Lower leg skin (tissue), 4 donors: ENCODE data around the gene FIBCD1. TPM values are rescaled to one million over a fixed set of nuclear protein-coding genes. Genes with fewer than 3 reads are reported as not detected.

Source experiments
- DNase-seq, 2 donors: peaks; one replicate each; pipeline ENCODE4 v3.0.0-alpha.2; 2019; ENCODE audit warnings: low spot score in 2 of 2
- H3K4me3 ChIP-seq: fragments of 200-600 bp; sonication (generic); 2 replicates; pipeline ENCODE4 v1.5.1; 2017; ENCODE audit warnings: mild to moderate bottlenecking, low read depth; ENCODE audit not compliant: poor library complexity, severe bottlenecking
- CTCF ChIP-seq, 3 donors: fragments of 450-650 bp; IDR thresholded peaks; one replicate each; pipeline ENCODE4 v1.5.1; 2016; ENCODE audit warnings: antibody characterized with exemption in 3 of 3, mild to moderate bottlenecking in 3 of 3, moderate library complexity in 2 of 3
- POLR2A ChIP-seq, 2 donors: fragments of 450-650 bp; IDR thresholded peaks; one replicate each; pipeline ENCODE4 v1.6.1; 2016 to 2017; ENCODE audit warnings: antibody characterized with exemption in 2 of 2, mild to moderate bottlenecking in 1 of 2, moderate library complexity in 1 of 2
- WGBS, 2 donors: methylation state at CpG; one replicate each; pipeline ENCODE4 v1.1.5; 2018; 5-methylcytosine and 5-hydroxymethylcytosine counted together
- intact Hi-C: fragments of 100-400 bp; cut with DNase I; formaldehyde crosslinking; loops from one replicate; pipeline ENCODE4 v1.15.0; 2023; ENCODE audit warnings: low total_unique reads
- total RNA-seq, 4 donors: library from RNA; depleted of rRNA; stranded (reverse); fragments of >200 nt; gene quantifications; one replicate each; pipeline ENCODE4 v1.1.0, GENCODE V29; 2016

FIBCD1 gene
- total RNA-seq, 4 donors from 2014 or later = 0.17 to 0.42 TPM; not detected in 2

DNA sequence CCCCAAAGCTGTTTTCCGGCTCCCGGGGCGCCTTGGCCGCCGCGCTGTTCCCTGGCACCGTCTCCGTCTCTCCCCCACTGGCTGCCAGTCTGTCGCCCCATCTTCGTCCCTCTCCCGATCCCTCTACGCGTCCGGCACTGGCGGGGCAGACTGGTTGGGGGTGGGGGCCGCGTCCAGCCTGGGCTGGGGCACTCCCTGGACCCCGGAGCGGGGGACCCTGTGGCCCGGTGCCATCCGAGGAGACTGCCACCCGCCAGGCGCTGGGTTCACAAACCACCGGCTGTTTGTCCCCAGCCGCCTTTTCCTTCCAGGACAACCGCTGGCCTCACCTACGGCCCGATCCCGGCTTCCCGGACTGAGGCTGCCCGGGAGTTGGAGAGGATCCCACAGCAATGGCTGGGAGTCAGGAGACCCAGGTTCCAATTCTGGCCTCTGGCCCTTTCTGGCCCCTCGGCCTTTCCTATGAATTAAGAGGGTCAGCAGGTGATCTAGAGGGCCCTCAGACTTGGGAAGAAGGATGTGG lies 1.0 kb upstream of the FIBCD1 start:
- intact Hi-C loops = loop anchor here (5.0 kb wide), 1 partner anchor 238 kb away; no protein-coding TSS in a partner anchor
- WGBS, 2 donors = 2 to 3% methylated on average over 32 of the region's 32 CpGs
- no peak for TF ChIP-seq POLR2A (IDR thresholded peaks at IDR 0.05)
- no peak overlapping the region for H3K4me3 ChIP-seq
- no peak for DNase-seq

DNA sequence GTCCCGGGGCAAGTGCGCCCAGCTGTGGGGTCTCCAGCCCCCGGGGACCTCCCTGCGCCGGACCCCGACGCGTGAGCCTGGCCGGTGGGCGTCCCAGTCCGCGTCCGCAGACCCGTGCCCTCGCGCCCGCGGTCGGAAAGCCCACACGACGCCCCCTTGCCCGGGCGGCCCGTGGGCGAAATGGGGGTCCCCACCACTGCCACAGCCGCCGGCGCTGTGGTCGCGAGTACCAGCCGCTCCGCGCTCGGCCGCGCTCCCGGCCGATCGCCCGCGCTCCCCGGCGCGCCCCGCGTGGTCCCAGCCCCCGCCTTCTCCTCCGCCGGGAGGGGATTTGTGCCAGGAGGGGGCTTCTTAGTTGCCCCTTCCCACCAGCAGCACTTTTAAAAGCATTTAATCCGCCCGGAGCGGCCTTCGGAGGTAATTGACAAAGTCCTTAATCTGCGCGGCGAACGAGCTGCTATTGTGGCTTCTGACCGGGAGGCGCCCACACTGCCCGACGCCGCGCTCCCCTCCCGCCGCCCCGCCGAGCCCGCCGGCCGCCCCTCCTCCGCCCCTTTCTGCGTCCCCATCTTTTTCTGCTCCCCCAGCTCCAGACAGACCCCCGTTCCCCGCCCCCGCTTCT lies 469 bp upstream of the FIBCD1 start:
- intact Hi-C loops = loop anchor here (5.0 to 10.0 kb wide), 2 partner anchors 65 to 237 kb away; no protein-coding TSS in a partner anchor
- no peak overlapping the region for H3K4me3 ChIP-seq
- TF ChIP-seq POLR2A (IDR thresholded peaks at IDR 0.05) (no peak), CTCF (IDR thresholded peaks at IDR 0.05) (no peak)
- no peak for DNase-seq
- 1 to 2% methylated on average over 28 to 33 of the region's 75 CpGs for WGBS, 2 donors

- no peak for DNase-seq
- 4 to 6% methylated on average over 17 to 38 of the region's 52 CpGs for WGBS, 2 donors
- TF ChIP-seq POLR2A (IDR thresholded peaks at IDR 0.05) (no peak), CTCF (IDR thresholded peaks at IDR 0.05) (no peak)
- intact Hi-C loops = loop anchor here (10.0 kb wide), 1 partner anchor 63 kb away; no protein-coding TSS in a partner anchor
- no peak overlapping the region for H3K4me3 ChIP-seq
Observed at GRCh38 chr9:130938184-130938651, 829 bp downstream of the FIBCD1 start.

DNA sequence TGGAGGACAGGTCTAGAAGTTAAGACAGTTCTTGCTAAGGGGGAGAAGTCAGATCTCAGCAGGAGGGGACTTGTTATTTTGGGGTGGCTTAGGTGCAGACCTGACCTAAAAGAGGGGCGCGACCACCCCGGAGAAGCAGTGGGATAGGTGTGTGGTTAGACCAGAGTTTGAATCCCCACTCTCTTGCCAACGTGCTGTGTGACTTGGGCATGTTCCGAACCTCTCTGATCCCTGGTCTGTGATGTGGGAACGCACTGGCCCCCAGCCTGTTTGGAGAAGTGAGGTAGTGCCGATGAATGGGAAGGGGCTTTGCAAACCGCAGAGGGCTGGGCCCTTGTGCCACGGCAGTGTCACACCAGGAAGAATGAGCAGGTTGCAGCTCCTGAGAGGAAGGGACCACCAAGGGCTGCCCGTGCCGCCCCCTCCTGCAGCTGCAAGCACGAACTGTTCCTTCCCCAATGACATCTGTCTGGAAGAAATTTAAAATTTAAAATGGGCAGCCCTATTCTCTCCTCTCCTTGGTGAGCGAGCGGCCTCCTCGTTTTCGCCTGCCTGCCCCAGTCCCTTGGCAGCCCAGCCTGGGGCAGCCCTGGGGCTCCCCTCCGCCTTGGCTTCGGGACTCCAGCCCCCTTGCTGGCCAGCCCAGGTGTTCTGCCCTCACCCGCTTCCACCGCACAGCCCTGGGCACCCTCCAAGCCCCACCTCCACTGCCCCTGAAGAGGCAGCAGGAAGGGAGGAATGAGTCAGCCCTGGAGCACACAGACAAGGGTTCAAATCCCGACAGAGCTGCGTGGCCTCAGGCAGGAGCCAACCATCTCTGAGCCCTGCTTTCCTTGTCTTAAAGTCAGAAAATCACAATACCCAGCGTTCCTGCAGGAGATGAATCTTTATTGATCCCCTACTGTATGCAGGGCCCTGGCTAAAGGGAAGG lies 1.6 kb downstream of the FIBCD1 start:
- 59 to 61% methylated on average over 23 of the region's 23 CpGs for WGBS, 2 donors
- intact Hi-C loops = loop anchor here (10.0 kb wide), 1 partner anchor 63 kb away; no protein-coding TSS in a partner anchor
- no peak for DNase-seq
- no peak for TF ChIP-seq POLR2A (IDR thresholded peaks at IDR 0.05)
- TF ChIP-seq CTCF (IDR thresholded peaks at IDR 0.05) = no peak
- H3K4me3 ChIP-seq = no peak overlapping the region

- DNase-seq = no peak
- intact Hi-C loops = loop anchor here (10.0 kb wide), 1 partner anchor 62 kb away; no protein-coding TSS in a partner anchor
- TF ChIP-seq CTCF (IDR thresholded peaks at IDR 0.05) (no peak), POLR2A (IDR thresholded peaks at IDR 0.05) (no peak)
- H3K4me3 ChIP-seq = no peak overlapping the region
- WGBS, 2 donors = 47 to 54% methylated on average over 9 to 12 of the region's 12 CpGs
Observed at GRCh38 chr9:130936285-130937117, 2.5 kb downstream of the FIBCD1 start.
